ENCODE measurements around the gene WIPF3.

The WIPF3 gene

DNA sequence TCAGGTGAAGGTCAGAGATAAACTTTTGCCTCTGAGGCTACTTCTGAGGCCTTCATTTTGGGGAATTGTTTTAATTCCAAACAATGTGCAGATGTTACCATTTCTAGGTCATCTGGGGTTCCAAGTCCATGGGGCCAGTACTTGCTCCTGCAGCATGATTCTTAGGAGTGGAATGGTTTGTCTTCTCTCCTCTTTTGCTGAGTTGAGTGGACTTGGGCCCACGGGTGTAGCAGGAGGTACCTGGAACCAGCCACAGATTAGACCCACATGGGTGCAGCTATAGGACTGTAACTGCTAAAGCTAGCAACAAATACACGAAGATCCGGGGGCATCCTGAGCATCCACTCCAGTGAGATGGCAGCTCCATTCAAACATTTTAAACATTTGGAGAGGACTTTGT lies 41.6 kb downstream of the WIPF3 start:
- DNase-seq (ENCODE audit: low read depth) = no peak

DNA sequence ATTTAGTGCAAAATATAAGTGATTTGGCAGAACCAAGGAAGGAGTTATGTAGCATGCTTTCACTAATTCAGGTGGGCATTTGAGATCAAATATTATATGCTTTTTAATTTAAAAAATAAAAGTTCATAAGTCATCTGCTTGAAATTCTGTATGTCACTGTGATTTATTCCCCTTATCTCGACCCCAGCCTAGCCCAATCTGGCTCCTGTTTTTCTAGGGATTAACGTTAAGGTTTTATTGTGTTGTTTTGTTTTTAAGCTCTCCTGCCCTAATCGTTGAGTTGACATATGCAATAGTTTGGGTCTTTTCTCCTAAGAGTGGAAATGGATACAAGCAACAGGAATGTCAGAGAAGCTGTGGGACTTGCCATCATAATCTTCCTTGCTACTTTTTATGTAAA lies 42.6 kb downstream of the WIPF3 start:
- DNase-seq (ENCODE audit: low read depth) = no peak

DNA sequence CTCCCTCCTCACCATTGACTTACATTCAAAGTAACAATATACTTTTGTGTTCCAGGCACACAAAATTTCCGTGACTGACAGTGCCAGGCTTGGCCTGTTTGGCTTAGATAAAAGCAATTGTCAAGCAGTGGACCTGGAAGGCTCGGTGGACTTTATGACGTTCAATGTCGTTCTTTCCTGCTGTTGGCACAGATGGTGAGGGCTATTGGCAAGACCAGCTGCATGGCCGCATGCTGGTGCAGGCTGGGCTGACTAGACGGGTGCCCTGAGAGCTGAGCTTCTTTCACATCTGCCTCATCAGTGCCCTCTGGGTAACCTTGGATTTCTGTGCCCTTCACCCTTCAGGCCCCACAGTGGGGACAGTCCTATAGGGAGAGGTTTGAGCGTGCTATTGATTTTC lies 45.2 kb downstream of the WIPF3 start:
- no peak for DNase-seq (ENCODE audit: low read depth)

DNA sequence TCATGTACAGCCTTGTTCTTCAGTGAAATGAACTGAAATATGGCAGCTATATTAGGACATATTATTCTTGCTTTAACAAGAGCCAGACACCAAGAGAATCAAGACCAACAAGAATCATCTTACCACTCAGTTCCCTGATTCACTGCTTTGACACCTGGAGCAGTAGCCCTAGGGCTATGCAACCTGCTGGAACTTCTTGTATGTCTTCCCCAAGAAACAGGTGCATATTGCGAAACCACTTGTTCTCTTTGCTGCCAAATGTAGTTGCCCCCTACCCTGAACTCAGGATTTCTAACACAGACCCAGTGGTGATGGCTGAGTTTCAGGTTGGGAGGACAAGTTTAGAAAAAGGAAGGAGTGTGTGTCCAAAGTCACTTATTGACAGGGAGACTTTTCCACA lies 46.1 kb downstream of the WIPF3 start:
- DNase-seq (ENCODE audit: low read depth) = no peak

DNA sequence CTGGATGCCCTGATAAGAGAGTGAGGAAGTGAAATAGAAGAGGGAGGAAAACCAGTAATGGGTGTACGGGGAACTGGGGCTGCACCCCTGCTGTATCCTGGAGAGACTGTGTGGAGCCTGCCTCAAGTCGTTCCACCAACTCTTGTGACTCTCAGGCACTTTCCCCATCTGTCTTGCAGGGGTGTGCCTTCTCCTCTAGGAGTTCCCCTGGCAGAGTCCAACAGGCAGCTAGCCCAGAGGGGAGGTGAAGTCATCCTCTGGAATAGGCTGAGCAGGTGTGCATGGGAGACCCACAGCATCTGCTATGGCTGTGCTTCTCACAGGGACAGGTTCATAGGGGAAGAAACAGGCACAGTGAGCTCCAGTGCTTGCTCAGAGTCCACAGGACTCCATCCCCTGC lies 46.8 kb downstream of the WIPF3 start:
- DNase-seq (ENCODE audit: low read depth) = no peak

DNA sequence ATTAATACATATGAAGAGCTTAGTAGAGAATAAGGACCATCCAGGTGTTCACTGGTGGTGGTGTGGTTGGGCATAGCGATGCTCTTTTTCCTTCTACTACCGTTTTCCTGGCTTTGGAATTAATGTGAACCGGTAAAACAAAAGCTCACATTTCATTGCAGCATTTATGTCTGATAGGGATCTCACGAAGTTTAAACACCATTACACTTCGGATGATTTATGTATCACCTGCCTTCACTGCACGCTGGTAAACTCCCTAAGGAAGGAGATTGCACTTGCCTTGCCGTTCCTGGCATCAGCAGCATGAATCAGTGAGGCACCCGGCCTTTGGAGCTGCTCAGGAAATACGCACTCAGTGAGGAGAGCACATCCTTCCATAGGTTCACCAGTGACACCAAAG lies 47.5 kb downstream of the WIPF3 start:
- no peak for DNase-seq (ENCODE audit: low read depth)

DNA sequence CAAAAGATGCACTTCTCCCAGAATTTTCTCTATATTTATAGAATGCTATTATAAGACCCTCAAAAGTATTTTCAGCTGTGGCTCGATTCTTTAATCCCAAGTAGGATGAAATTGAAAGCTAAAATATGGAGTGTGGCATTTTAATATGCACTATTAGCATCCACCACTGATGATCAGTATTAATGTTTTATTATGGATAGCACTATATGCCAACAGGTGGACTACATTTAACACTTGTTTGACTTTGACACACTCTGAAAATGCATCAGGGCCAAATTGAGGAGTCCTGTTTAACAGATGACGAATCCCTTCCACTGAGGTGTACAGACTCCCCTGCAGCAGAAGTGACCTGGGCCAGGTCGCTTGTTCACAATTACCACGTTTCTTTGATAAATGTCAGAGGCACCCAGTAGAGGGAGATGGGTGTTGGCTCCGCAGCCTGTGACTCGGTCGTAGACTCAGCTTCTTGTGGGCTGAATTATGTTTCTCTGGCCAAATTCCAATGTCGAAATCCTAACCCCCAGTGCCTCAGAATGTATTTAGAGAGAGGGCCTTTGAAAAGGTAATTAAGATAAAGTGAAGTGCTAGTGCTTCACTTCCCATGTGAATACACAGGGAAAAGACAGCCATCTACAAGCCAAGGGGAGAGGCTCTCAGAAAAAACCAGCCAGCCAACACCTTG lies 48.1 kb downstream of the WIPF3 start:
- no peak for DNase-seq (ENCODE audit: low read depth)

DNA sequence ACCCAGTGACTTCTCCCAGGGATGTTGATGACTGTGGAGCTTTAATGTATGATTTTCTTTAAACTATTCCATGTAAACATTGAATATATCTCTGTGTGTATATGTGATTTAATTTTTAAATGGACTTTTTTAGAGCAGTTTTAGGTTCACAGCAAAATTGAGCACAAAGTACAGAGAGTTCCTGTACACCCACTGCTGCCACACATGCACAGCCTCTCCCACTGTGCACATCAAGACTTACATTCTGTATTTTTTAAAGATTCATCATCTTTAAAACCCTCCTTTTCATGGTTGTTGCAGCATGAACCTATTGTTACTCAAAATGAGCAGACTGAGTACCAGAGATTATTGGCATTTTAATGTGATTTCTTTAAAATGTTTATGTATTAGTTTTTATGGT lies 51.3 kb downstream of the WIPF3 start:
- DNase-seq (ENCODE audit: low read depth) = no peak

DNA sequence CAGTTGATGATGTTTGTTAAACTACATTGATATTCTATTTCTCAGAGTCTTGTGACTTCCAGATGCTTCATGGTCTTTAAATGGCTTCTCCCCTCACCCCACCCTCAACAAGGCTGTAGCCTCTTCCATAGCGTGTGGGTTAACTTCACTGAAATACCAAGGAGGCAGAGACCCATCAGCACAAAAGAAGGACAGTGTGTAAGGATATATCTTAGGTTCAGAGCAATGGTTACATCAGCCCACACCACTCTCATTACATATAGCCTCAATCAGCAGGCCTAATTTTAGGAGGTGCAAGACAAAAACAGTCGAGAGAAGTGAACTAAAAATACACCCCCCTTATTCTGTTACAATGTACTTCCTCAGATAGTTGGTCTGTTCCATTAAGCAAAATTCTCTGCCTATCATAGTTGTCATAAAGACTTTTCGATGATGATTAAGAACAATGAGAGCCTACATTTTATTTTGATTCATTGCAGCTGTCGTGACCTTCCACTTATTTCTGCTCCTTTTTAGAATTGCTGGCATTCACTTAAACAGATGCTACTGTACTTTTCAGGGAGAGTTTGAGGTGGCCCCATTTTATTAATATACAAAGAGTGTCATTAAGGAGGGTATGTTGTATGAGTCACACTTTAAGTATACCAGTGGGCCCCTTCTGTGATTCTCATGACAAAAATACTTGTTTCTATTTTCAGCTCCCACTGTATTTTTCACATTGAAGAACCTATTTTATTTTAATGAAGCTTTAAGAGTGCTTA lies 52.1 kb downstream of the WIPF3 start:
- DNase-seq (ENCODE audit: low read depth) = no peak

DNA sequence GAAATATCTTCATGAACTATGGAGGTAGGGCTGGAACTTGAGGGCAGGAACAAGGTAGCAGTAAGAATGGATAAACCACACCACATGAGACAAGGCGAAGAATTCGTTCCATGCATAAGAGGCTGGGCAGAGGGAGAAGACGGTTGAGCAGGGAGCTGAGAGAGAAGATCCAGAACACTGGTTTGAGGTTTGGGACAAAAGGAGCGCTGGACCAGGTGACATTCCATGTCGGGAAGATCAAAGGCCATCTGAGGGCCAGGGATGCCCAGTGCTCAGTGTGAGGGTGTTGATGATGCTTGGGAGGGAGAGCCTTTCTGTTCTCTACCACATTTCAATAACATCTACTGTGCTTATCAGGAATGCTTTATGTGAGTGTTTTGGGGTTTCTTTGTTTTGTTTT lies 52.8 kb downstream of the WIPF3 start:
- no peak for DNase-seq (ENCODE audit: low read depth)

DNA sequence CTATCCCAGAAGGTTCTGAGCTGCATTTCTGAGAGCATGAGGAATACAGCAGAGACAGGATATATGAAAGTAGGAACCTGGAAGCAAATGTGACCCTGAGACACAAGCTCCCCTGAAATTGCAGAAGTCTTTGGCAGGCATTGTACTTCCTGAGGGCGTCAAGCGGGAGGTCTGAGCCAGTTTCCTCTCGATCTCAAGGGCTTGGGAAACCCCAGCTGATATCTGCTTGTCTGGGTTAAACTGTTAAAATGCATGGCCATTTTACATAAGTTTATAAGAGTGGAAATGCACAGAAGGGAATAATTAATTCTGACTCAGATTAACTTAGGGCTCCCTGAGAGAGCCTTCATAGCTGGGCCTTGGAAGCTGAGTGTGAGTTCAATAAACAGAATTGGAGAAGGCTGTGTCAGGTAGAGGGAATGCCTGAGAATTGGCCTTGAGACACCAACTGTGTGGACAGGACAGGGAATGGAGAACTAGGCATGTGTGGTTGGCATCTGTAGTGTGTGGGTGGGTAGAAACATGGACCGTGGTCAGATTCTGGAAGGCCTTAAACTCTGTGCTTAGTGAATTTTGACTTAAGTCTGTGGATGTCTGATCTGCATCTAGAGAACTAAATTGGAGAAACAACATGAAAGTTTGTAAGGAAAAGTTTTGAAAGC lies 53.3 kb downstream of the WIPF3 start:
- no peak for DNase-seq (ENCODE audit: low read depth)

DNA sequence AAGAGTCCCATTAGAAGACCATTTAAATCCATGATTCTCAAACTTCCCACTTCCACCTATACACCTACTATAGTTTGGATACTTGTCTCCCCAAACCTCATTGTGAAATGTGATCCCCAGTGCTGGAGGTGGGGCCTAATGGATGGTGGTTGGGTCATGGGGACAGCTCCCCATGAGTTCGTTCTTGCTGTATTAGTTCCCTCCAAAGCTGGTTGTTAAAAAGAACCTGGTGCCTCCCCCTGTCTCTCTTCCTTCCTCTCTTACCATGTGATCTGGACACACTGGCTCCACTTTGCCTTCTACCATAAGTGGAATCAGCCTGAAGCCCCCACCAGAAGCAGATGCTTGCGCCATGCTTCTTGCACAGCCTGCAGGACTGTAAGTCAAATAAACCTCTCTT lies 53.9 kb downstream of the WIPF3 start:
- DNase-seq (ENCODE audit: low read depth) = no peak

DNA sequence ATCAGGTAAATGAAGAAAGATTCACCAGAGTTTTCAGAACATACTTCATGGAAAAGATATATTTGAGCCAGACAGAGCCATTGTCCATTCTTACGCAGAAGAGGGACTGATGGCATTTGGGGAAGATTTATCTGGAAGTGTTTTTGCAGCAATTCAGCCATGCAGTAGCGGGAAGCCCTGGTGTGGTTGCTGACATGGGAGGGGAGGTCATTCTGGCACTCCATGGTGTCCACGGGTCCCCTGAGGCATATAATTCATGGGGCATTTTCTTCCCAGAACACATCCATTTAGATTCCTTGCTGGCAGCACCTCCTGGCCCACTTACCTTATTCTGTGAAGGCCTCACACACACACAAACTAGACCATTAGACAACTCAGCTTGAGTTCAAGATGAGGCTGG lies 55.6 kb downstream of the WIPF3 start:
- DNase-seq (ENCODE audit: low read depth) = no peak

DNA sequence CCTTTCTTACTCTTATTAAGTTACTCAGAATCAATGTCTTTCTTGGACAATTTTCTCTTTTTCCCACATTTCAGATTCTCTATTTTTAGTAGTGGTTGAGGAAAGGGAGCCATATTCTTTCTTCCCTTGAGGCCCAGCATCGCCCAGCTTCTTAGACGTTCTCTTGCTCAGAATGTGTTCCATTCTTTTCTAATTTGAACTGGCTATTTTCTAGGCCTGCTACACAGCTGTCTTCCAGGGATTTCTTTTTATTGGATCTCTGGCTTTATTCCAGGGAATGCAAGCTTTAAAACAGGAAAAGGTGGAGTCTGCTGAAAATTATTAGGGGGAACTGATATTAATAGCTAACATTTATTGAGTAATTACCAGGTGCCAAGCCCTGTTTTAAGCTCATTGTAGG lies 58.3 kb downstream of the WIPF3 start:
- no peak for DNase-seq (ENCODE audit: low read depth)

DNA sequence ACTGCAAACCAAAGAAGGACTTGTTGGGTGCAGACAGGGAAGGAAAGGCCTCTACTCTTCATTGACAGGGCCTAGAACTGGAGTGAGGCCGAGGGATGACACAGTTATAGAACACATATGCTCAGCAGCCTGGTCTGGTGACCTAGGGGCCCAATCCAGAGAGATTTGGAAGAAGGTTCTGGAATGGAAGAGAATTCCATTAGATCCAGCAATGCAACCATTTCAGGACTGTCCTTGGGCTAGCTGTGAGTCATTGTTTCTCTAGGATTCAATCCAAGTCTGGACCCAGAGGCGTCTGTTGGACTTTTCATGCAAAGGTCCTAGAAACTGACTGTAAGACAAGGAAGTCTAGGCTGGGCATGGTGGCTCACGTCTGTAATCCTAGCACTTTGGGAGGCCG lies 59.2 kb downstream of the WIPF3 start:
- no peak for DNase-seq (ENCODE audit: low read depth)

DNA sequence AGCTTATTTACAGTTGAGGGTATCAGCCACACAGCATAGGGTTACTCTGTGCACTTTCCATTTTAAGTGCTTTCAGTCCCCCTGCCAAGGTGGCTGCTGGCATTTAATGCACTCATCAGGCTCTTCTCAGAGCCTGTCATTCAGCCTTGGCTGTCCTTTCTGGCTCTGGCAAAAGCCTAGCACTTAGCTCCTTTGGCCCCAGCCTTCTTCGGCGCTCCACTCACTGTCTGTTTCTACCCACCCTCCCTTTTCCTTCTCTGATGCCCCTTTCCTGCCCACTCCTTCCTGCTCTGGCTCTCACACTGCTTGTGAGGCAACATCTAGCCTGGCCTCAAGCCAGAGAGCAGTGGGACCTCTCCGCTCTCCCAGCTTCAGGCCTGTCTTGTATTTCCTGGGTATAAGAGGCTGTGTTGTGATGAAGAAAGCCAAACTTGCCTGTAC lies 60.2 kb downstream of the WIPF3 start:
- no peak for DNase-seq (ENCODE audit: low read depth)

DNA sequence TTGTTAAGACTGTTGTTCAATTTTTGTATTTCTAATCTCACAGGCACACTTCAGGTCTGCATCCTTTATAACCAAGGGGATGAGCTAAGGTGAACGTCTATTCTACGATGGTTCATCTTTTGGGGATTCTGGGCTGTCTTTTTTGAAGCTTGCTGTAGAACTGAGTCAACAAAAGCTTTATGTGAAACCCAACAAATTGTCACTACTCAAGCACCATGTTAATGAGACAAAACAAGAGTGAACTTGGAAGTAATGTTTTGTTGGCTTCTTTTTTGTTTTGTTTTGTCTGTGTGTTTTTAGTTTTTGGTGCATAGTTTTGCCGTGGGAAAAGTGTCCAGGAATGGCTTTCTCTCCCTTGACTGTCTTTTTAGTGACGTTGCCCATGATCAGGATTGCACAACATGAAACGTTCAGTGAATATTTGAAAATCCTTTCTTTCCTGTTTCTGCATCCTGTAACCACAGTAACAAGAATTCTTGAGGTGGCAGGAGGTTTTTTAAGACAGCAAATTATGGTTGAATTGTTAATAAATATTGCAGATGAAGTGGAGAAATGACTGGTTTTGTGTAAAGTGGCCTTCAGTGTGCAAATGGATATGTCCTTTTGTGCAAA lies 65.6 kb downstream of the WIPF3 start:
- no peak for DNase-seq (ENCODE audit: low read depth)

DNA sequence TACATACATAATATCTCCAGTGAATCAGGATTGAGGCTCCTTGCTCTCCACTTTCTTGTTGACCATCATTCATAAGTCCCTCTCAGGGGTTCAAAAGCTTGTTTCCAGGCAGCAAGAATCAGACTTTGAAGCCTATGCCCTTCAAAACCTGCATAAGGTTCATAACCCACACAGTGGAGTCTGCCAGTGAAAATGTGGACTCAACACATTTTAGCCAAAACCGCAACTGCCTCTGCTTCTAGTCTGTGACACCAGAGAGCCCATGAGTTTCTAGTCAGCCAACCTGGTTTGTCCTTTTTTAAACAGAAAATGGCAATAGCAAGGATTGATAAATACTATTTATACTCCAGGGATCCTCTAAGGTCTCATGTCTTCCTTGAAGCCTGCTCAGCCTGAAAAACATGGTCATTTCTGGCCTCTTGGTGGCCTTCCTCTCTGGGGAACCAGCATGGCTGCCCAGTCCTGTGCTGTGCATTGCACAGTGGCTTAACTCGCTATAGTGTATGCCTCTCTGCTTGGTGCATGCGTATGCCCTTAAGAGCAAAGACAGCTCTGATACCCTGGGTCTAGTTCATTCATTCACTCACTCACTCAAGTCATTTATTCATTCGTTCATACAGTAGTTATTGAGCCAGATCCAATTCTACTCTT lies 67.5 kb downstream of the WIPF3 start:
- no peak for DNase-seq (ENCODE audit: low read depth)

DNA sequence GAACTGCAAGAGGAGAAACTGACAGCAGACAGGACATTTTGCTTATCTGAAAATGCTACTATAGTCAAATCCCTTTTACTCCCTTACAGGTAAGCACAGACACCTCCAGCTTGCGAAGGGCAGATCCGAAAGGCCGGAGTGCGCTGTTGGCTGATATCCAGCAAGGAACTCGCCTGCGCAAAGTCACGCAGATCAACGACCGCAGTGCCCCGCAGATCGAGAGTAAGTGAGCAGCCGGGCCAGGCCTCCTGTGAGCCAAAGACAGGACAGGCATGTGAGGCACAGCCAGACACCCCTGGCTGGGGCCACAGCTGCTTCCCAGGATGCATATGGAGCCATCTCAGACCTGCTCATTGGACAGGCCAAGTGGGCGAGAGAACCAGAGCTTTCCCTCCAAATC lies 69.4 kb downstream of the WIPF3 start:
- DNase-seq (ENCODE audit: low read depth) = no peak

DNA sequence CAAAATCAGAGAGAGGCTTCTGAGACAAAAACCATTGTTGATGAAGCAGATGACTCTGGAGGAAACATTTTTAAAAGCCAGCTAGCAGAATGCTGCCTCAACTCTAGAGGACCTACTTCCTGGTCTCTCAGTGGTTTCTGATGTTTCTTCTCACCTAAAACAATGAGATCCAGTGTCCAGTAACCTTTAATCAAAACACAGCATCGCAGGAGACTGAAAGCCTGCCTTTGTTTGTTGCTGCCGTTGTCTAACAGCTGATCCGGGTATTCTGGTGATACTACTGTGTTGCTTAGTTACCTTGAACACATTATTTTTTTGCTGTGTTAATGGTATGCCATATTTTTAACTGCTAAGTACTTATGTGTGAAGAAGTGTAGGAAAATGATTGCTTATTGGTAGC lies 70.9 kb downstream of the WIPF3 start:
- DNase-seq (ENCODE audit: low read depth) = no peak

DNA sequence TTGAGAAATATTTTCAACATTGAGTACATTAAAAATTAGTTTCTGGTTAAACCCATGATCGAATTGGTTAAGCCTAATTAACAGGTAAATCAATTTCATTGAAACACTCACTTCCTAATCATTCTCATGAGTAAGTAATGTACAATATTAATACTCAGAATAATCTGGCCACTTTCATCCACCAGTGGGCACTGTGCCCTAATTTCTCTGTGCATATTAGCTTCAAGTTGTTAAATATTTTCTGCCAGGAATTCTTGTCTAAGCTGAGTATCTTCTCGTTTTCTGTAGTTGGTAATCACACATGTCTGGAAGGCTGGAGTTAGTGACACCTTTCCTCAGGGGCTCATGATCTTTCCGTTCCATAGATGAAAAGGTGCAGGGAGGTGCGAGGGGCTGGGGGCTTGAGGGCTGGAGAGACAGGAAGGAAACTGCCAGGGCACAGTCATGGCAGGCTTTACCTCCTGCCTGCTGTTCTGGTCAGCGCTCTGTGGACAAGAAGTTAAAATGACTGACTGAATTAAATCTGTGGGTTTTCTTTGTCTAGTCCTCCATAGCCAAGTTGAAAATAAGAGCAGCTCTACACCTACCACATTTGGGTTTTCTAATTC lies 71.9 kb downstream of the WIPF3 start:
- DNase-seq (ENCODE audit: low read depth) = no peak

DNA sequence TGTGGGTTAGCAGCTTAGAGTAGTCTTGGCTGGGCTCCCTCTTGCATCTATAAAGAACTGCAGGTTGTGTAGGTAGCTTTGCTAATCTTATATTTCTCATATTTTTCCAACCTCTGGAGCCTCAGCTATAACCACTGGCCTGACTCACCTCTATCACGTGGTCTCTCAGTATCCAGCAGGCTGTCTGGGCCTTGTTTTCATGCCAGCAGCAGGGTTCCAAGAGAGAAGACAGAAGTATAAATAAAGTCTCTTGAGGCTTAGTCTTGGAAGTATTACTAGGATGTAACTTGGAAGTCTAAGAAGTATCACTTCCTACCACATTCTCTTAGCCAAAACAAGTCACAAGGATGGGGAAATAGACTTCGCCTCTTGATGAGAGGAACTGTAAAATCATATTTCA lies 73.3 kb downstream of the WIPF3 start:
- no peak for DNase-seq (ENCODE audit: low read depth)

Data from stimulated activated CD8-positive, alpha-beta memory T cell treated with anti-CD3 and anti-CD28 coated beads, Interleukin-12 subunit alpha, Interleukin-12 subunit beta, amount 100 ng/mL, for 4 hours (primary cell).